Measurements from ENCODE around the gene CALCR. TPM values are rescaled to one million over a fixed set of nuclear protein-coding genes. Genes with fewer than 3 reads are reported as not detected.

CALCR gene
- total RNA-seq, 1 experiment from 2014 or later: not detected

DNA sequence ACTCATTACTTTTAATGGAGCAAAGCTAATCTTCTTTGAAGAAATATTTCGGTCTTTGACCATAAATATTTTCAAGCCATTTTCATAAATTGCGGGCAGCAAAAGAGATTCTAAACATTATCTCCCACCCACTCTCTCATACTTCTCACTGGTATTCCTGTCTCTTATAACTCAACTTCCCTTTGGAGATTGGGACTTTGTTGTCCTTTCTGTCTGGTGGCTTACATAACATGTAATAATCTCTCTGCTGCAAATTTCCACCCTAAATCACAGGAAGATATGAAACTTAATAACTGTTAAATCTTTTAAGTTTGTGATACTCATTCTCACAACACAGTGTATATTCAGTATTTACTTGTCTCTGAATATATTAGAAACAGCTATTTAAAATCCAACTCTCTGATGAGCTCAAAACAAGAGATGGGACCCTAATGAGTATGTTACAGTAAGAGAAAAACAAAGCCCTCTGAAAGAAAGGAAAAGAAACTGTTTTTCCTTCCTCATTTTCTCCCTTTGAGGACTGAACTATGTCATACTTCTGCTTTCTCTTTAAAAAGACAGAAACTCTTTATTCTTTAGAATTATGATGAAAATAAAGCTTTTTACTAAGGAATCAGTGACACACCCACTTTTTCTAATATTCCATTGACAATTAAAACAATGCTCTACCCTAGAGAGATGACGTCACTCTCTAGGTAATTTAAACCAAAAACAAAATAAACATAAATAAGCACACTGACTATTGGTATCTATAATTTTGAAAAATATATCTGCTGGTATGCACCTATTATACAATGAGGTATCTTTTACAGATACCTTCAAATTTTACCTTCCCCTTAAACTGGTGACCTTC lies 14.7 kb downstream of the CALCR start:
- no peak for DNase-seq
- no peak overlapping the region for H3K4me3 Mint-ChIP-seq (ENCODE audit: low read depth, unreplicated experiment)
- no peak overlapping the region for H3K27ac Mint-ChIP-seq (ENCODE audit: unreplicated experiment)
- H3K36me3 Mint-ChIP-seq (ENCODE audit: insufficient read depth, unreplicated experiment): no peaks in the 10 kb centered on the region
- intact Hi-C loops (cut with micrococcal nuclease; ENCODE audit: unreplicated experiment): no loop called here
- CTCF ChIA-PET: interaction anchor here (0.8 kb wide), 1 partner anchor 62 kb away, joined by 3 read pairs; no protein-coding TSS in a partner anchor
- H3K4me1 Mint-ChIP-seq (ENCODE audit: low read depth, unreplicated experiment): peaks cover 11% of the 10 kb centered on the region
- no peaks in the 10 kb centered on the region for H3K9me3 Mint-ChIP-seq (ENCODE audit: low read depth, unreplicated experiment)
- H3K27me3 Mint-ChIP-seq (ENCODE audit: unreplicated experiment): peaks cover 18% of the 10 kb centered on the region
- TF ChIP-seq, protein P1, sequence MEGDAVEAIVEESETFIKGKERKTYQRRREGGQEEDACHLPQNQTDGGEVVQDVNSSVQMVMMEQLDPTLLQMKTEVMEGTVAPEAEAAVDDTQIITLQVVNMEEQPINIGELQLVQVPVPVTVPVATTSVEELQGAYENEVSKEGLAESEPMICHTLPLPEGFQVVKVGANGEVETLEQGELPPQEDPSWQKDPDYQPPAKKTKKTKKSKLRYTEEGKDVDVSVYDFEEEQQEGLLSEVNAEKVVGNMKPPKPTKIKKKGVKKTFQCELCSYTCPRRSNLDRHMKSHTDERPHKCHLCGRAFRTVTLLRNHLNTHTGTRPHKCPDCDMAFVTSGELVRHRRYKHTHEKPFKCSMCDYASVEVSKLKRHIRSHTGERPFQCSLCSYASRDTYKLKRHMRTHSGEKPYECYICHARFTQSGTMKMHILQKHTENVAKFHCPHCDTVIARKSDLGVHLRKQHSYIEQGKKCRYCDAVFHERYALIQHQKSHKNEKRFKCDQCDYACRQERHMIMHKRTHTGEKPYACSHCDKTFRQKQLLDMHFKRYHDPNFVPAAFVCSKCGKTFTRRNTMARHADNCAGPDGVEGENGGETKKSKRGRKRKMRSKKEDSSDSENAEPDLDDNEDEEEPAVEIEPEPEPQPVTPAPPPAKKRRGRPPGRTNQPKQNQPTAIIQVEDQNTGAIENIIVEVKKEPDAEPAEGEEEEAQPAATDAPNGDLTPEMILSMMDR (IDR thresholded peaks at IDR 0.05; ENCODE audit: unreplicated experiment): no peak
- BruUV-seq (replicated peaks): no TSS peak

DNA sequence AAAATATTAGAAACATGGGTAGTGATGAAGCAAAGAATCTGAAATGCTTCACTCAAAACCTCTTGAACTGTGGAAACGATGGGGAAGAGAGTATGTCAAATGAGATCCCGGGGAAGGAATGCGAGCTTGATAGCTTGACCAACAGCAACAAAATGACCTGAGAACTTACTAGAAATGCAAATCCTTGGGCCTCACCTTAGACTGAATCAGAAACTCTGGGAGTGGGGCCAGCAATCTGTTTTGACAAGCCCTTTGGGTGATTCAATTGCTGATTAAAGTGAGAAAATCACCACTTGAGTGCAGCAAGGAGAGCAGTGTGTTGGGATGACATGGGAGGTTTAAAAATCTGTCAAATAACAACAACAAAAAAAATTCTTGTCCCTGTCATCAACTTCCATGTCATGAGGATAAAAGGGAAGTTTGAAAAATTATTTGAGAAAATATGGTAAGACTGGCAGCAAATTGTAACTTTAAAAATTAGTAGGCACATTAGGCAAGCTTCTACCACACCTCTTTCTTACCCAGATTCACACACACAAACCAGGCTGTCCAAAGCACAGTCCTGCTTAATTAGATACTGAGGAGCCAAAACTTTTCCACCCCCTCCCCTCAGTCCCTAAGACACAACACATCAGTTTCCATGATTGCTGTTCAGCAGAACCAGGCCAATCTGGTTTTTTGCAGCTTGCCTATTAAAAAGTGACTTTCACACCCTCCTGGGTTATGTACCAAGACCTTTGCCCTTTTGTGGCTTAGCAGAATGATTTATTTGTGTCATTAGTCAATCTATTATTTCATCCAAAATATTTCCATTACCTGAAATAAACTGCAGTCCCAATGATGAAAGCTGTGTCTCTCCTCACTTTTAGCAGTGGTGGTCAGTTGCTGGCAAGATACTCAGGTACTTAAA lies 15.6 kb downstream of the CALCR start:
- H3K9me3 Mint-ChIP-seq (ENCODE audit: low read depth, unreplicated experiment): no peaks in the 10 kb centered on the region

DNA sequence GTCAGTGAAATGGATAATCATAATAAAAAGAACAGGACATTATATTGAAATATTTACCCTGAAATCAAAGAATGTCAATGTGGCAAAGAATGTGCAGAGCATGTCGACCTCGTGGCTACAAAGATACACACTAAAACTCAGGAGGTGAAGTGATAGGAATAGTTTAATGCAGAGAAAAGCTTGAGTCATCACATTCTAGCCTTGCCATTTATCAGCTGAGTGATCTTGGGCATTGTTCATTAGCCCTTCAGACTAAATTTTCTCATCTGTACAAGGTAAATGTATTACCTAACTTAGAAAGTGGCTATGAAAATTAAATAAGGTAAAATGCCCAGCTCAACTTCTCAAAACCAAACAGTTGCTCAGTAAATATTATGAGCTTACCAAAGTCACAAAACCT lies 22.6 kb downstream of the CALCR start:
- TF ChIP-seq, protein P1 (IDR thresholded peaks at IDR 0.05; ENCODE audit: unreplicated experiment): no peak
- H3K27me3 Mint-ChIP-seq (ENCODE audit: unreplicated experiment): peaks cover 12% of the 10 kb centered on the region
- no peak overlapping the region for H3K27ac Mint-ChIP-seq (ENCODE audit: unreplicated experiment)
- no peaks in the 10 kb centered on the region for H3K4me1 Mint-ChIP-seq (ENCODE audit: low read depth, unreplicated experiment)
- no peaks in the 10 kb centered on the region for H3K9me3 Mint-ChIP-seq (ENCODE audit: low read depth, unreplicated experiment)
- CTCF ChIA-PET: interaction anchor here (1.0 to 1.4 kb wide), 2 partner anchors 15 to 109 kb away, joined by 3 to 6 read pairs; no protein-coding TSS in a partner anchor
- no peaks in the 10 kb centered on the region for H3K36me3 Mint-ChIP-seq (ENCODE audit: insufficient read depth, unreplicated experiment)
- BruUV-seq (replicated peaks): no TSS peak
- no peak overlapping the region for H3K4me3 Mint-ChIP-seq (ENCODE audit: low read depth, unreplicated experiment)
- intact Hi-C loops (cut with micrococcal nuclease; ENCODE audit: unreplicated experiment): loop anchor here (1.0 kb wide), 2 partner anchors 110 to 307 kb away; no protein-coding TSS in a partner anchor
- no peak for DNase-seq

More for the DNA sequence above, 15.6 kb downstream of the CALCR start:
- intact Hi-C loops (cut with micrococcal nuclease; ENCODE audit: unreplicated experiment): no loop called here
- Mint-ChIP-seq H3K4me3 (ENCODE audit: low read depth, unreplicated experiment) (no peak overlapping the region), H3K27me3 (ENCODE audit: unreplicated experiment) (peaks cover 12% of the 10 kb centered on the region), H3K4me1 (ENCODE audit: low read depth, unreplicated experiment) (peaks cover 11% of the 10 kb centered on the region), H3K36me3 (ENCODE audit: insufficient read depth, unreplicated experiment) (no peaks in the 10 kb centered on the region), H3K27ac (ENCODE audit: unreplicated experiment) (no peak overlapping the region)
- no TSS peak for BruUV-seq (replicated peaks)
- TF ChIP-seq, protein P1 (IDR thresholded peaks at IDR 0.05; ENCODE audit: unreplicated experiment): no peak
- peak; percentile 14 for DNase-seq
- CTCF ChIA-PET: interaction anchor here (0.8 kb wide), 1 partner anchor 63 kb away, joined by 3 read pairs; no protein-coding TSS in a partner anchor

Data from Calu3 (cell line).